Bladder microvascular endothelial cell (primary cell): ENCODE data around the gene PRKAB2. TPM values are rescaled to one million over a fixed set of nuclear protein-coding genes. Genes with fewer than 3 reads are reported as not detected.

Experiments
- total RNA-seq: library from RNA; depleted of rRNA; stranded (reverse); fragments of >200 nt; gene quantifications from 2 replicates; pipeline ENCODE4 v1.2.3, GENCODE V29; 2014

PRKAB2 gene, protein sequence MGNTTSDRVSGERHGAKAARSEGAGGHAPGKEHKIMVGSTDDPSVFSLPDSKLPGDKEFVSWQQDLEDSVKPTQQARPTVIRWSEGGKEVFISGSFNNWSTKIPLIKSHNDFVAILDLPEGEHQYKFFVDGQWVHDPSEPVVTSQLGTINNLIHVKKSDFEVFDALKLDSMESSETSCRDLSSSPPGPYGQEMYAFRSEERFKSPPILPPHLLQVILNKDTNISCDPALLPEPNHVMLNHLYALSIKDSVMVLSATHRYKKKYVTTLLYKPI
- 4.2 and 7.7 TPM in 2 replicates for total RNA-seq

DNA sequence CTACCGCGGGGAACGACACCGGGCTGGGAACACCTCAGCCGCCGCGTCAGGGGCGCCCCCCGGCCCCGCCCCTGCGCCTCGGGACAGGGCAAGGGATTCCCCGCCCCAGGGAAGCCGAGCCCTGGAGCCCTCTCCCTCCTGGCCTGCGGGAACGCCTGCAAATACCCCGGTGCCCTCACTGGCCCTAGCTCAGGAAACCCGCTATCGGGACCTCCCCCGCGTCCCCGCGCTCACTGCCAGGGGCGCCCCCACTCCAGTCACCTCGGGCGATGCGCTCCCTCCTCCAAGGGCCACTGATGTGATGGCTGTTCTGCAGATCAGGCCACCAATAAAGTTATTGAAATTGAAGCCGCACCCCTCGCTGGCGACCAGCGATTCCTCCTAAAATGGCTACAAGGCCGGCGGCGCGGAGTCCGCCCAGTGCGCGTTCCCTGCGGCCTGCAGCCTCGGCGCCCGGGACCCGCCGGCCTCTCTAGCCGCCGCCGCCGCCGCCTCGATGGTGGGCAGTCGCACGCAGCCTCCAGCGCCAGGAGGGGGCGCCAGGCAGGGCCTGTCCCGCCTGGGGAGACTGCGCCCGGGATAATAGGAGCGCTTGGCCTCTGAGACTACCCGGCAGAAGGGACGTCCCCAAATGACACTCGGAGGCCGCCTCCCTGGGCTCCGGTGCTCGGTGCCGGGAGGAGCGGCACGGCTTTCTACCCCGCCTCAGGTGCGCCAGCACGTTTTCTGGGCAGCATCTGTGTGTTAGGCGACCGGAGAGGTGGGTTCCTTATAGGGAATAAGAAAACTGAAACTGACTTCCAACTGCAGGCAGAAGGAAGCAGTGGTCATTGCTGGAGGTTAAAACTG, at the start of gene PRKAB2:
TSS of gene PRKAB2 (minus strand) at position 303 of the 849 bp plus-strand sequence. CDS start 326 bp downstream, outside the sequence.

Other genes starting within 250 kb of the PRKAB2 start
- gene NBPF12, start 234.1 kb downstream of the PRKAB2 start, total RNA-seq = 2.9 and 9.4 TPM in 2 replicates
- gene FMO5, start 52.9 kb upstream of the PRKAB2 start, total RNA-seq = 1.5 and 2.6 TPM in 2 replicates
- 22.0 and 37.1 TPM in 2 replicates for gene CHD1L, start 70.2 kb upstream of the PRKAB2 start, total RNA-seq